ENCODE measurements around the gene KIF18B. TPM values are rescaled to one million over a fixed set of nuclear protein-coding genes. Genes with fewer than 3 reads are reported as not detected.

KIF18B gene
- total and polyA plus RNA-seq, 2 of the 13 experiments (the other 11 are each of a cell fraction or from before 2014, with no cell fraction given) = 15.2 to 15.3 TPM

DNA sequence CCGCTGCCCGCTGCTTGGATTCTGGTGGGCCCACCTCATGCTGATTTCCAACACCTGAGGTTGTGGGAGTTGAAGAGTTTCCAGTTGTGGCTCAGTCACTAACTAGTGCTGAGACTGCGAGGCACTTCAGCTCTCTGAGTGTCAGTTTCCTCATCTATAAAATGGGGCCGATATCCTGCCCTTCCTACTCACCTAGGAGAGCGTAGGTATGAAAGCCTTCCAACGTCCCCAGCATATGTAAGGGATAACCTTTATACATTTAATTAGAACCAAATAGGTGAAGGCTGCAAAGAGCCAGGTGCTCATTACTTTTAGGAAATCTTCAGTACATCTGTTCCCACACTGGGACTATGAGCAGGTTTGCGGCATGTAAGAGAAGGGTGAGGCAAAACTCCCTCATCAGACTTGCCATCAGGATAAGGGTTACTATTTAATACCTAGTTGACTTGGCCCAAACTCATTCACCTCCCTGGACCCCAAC lies 782 bp upstream of the KIF18B start (continued):
- TF ChIP-seq, protein P1, sequence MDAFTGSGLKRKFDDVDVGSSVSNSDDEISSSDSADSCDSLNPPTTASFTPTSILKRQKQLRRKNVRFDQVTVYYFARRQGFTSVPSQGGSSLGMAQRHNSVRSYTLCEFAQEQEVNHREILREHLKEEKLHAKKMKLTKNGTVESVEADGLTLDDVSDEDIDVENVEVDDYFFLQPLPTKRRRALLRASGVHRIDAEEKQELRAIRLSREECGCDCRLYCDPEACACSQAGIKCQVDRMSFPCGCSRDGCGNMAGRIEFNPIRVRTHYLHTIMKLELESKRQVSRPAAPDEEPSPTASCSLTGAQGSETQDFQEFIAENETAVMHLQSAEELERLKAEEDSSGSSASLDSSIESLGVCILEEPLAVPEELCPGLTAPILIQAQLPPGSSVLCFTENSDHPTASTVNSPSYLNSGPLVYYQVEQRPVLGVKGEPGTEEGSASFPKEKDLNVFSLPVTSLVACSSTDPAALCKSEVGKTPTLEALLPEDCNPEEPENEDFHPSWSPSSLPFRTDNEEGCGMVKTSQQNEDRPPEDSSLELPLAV (CRISPR knock-in tag; conservative IDR thresholded peaks at IDR 0.05; ENCODE audit: low read depth) = no peak
- TF ChIP-seq ZNF468 (CRISPR knock-in tag; IDR thresholded peaks at IDR 0.05) = no peak
- TF ChIP-seq NR2C2 (CRISPR knock-in tag; IDR thresholded peaks at IDR 0.05; ENCODE audit: borderline replicate concordance) = no peak
- TF ChIP-seq FOXO1 (CRISPR knock-in tag; IDR thresholded peaks at IDR 0.05) = no peak
- TF ChIP-seq ZFP41 (CRISPR knock-in tag; IDR thresholded peaks at IDR 0.05; ENCODE audit: borderline replicate concordance) = no peak
- TF ChIP-seq, protein P2, sequence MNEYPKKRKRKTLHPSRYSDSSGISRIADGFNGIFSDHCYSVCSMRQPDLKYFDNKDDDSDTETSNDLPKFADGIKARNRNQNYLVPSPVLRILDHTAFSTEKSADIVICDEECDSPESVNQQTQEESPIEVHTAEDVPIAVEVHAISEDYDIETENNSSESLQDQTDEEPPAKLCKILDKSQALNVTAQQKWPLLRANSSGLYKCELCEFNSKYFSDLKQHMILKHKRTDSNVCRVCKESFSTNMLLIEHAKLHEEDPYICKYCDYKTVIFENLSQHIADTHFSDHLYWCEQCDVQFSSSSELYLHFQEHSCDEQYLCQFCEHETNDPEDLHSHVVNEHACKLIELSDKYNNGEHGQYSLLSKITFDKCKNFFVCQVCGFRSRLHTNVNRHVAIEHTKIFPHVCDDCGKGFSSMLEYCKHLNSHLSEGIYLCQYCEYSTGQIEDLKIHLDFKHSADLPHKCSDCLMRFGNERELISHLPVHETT (CRISPR knock-in tag; conservative IDR thresholded peaks at IDR 0.05) = no peak
- 0 out of 2 replicates have a peak, but pooled peaks have one; percentile 86 for TF ChIP-seq SNAI1 (CRISPR knock-in tag; IDR thresholded peaks at IDR 0.05; ENCODE audit: borderline replicate concordance)
- TF ChIP-seq WIZ (CRISPR knock-in tag; IDR thresholded peaks at IDR 0.05) = 0 out of 2 replicates have a peak, but pooled peaks have one; percentile 14
- no peak for TF ChIP-seq ZNF773 (CRISPR knock-in tag; IDR thresholded peaks at IDR 0.05; ENCODE audit: borderline replicate concordance)
- no peak for TF ChIP-seq SETDB1 (CRISPR knock-in tag; IDR thresholded peaks at IDR 0.05; ENCODE audit: borderline replicate concordance)
- TF ChIP-seq ELF3 (CRISPR knock-in tag; IDR thresholded peaks at IDR 0.05) = no peak
- TF ChIP-seq HNRNPL (IDR thresholded peaks at IDR 0.05; ENCODE audit: low read depth, low read length) = no peak
- TF ChIP-seq, protein P3, sequence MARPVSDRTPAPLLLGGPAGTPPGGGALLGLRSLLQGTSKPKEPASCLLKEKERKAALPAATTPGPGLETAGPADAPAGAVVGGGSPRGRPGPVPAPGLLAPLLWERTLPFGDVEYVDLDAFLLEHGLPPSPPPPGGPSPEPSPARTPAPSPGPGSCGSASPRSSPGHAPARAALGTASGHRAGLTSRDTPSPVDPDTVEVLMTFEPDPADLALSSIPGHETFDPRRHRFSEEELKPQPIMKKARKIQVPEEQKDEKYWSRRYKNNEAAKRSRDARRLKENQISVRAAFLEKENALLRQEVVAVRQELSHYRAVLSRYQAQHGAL (CRISPR knock-in tag; IDR thresholded peaks at IDR 0.05; ENCODE audit: not compliant biosample characterization) = no peak
- TF ChIP-seq, protein P4, sequence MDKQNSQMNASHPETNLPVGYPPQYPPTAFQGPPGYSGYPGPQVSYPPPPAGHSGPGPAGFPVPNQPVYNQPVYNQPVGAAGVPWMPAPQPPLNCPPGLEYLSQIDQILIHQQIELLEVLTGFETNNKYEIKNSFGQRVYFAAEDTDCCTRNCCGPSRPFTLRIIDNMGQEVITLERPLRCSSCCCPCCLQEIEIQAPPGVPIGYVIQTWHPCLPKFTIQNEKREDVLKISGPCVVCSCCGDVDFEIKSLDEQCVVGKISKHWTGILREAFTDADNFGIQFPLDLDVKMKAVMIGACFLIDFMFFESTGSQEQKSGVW (CRISPR knock-in tag; IDR thresholded peaks at IDR 0.05; ENCODE audit: borderline replicate concordance) = no peak
- TF ChIP-seq CENPX (CRISPR knock-in tag; IDR thresholded peaks at IDR 0.05) = no peak
- no peak for TF ChIP-seq ZNF260 (CRISPR knock-in tag; IDR thresholded peaks at IDR 0.05; ENCODE audit: borderline replicate concordance, low read depth)
- no peak for TF ChIP-seq ZNF607 (CRISPR knock-in tag; IDR thresholded peaks at IDR 0.05; ENCODE audit: borderline replicate concordance)
- TF ChIP-seq, protein P5, sequence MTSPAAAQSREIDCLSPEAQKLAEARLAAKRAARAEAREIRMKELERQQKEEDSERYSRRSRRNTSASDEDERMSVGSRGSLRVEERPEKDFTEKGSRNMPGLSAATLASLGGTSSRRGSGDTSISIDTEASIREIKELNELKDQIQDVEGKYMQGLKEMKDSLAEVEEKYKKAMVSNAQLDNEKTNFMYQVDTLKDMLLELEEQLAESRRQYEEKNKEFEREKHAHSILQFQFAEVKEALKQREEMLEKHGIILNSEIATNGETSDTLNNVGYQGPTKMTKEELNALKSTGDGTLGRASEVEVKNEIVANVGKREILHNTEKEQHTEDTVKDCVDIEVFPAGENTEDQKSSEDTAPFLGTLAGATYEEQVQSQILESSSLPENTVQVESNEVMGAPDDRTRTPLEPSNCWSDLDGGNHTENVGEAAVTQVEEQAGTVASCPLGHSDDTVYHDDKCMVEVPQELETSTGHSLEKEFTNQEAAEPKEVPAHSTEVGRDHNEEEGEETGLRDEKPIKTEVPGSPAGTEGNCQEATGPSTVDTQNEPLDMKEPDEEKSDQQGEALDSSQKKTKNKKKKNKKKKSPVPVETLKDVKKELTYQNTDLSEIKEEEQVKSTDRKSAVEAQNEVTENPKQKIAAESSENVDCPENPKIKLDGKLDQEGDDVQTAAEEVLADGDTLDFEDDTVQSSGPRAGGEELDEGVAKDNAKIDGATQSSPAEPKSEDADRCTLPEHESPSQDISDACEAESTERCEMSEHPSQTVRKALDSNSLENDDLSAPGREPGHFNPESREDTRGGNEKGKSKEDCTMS (CRISPR knock-in tag; conservative IDR thresholded peaks at IDR 0.05) = no peak
- no peak for TF ChIP-seq ZIK1 (CRISPR knock-in tag; IDR thresholded peaks at IDR 0.05; ENCODE audit: borderline replicate concordance, low read depth)
- TF ChIP-seq, protein P6, sequence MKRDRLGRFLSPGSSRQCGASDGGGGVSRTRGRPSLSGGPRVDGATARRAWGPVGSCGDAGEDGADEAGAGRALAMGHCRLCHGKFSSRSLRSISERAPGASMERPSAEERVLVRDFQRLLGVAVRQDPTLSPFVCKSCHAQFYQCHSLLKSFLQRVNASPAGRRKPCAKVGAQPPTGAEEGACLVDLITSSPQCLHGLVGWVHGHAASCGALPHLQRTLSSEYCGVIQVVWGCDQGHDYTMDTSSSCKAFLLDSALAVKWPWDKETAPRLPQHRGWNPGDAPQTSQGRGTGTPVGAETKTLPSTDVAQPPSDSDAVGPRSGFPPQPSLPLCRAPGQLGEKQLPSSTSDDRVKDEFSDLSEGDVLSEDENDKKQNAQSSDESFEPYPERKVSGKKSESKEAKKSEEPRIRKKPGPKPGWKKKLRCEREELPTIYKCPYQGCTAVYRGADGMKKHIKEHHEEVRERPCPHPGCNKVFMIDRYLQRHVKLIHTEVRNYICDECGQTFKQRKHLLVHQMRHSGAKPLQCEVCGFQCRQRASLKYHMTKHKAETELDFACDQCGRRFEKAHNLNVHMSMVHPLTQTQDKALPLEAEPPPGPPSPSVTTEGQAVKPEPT (CRISPR knock-in tag; IDR thresholded peaks at IDR 0.05; ENCODE audit: low read depth) = no peak
- no peak for TF ChIP-seq ZNF781 (CRISPR knock-in tag; IDR thresholded peaks at IDR 0.05; ENCODE audit: borderline replicate concordance, not compliant biosample characterization)
